HG03066 (cell line): ENCODE results near the gene CPNE1.

Experiments
- ATAC-seq: cut with Tn5 transposase; IDR thresholded peaks from one replicate; pipeline ENCODE4 v1.9.1; 2021; ENCODE audit warnings: low read depth; ENCODE audit not compliant: unreplicated experiment

The CPNE1 gene

GRCh38 chr20:35600993-35601973 is 63.4 kb downstream of the CPNE1 start:
- no peak for ATAC-seq

- no peak for ATAC-seq
Observed at GRCh38 chr20:35600176-35600992, 64.3 kb downstream of the CPNE1 start.

- no peak for ATAC-seq
Observed at GRCh38 chr20:35599776-35600120, 65.0 kb downstream of the CPNE1 start.

GRCh38 chr20:35598899-35599775 is 65.6 kb downstream of the CPNE1 start:
- ATAC-seq, result no peak

GRCh38 chr20:35598476-35598875 is 66.2 kb downstream of the CPNE1 start:
- no peak for ATAC-seq

GRCh38 chr20:35597186-35597585 is 67.5 kb downstream of the CPNE1 start:
- no peak for ATAC-seq

GRCh38 chr20:35595901-35596300 is 68.8 kb downstream of the CPNE1 start:
- no peak for ATAC-seq

- ATAC-seq, result no peak
Observed at GRCh38 chr20:35595456-35595855, 69.2 kb downstream of the CPNE1 start.

GRCh38 chr20:35592339-35592974 is 72.2 kb downstream of the CPNE1 start:
- no peak for ATAC-seq

GRCh38 chr20:35588397-35588796 is 76.3 kb downstream of the CPNE1 start:
- ATAC-seq, result no peak

- no peak for ATAC-seq
Observed at GRCh38 chr20:35587436-35587835, 77.3 kb downstream of the CPNE1 start.

- ATAC-seq, result no peak
Observed at GRCh38 chr20:35586751-35587425, 77.8 kb downstream of the CPNE1 start.

GRCh38 chr20:35583636-35584560 is 80.8 kb downstream of the CPNE1 start:
- no peak for ATAC-seq

GRCh38 chr20:35582741-35583404 is 81.8 kb downstream of the CPNE1 start:
- ATAC-seq, result no peak

- ATAC-seq, result no peak
Observed at GRCh38 chr20:35582131-35582530, 82.6 kb downstream of the CPNE1 start.

GRCh38 chr20:35579196-35579595 is 85.5 kb downstream of the CPNE1 start:
- no peak for ATAC-seq

GRCh38 chr20:35578469-35578868 is 86.2 kb downstream of the CPNE1 start:
- no peak for ATAC-seq

GRCh38 chr20:35576816-35577215 is 87.9 kb downstream of the CPNE1 start:
- ATAC-seq, result no peak
